Psoas muscle (tissue), 8 donors: ENCODE results near the gene FRS3. TPM values are rescaled to one million over a fixed set of nuclear protein-coding genes. Genes with fewer than 3 reads are reported as not detected.

Experiments used
- ATAC-seq, 4 donors: fragments of 200-7000 bp; cut with Tn5 transposase; one replicate each; pipeline ENCODE4 v1.9.1; 2020; ENCODE audit warnings: moderate library complexity in 3 of 4, mild to moderate bottlenecking in 2 of 4
- DNase-seq, 2 donors: peaks; one replicate each; pipeline ENCODE4 v3.0.0-alpha.2; 2020
- H3K27ac ChIP-seq: fragments of 200-600 bp; one replicate; pipeline ENCODE4 v1.8.0; 2022
- H3K27me3 ChIP-seq, 3 donors: fragments of 200-600 bp in 1 of 3; one replicate each; pipeline versions ENCODE4 v1.6.1 to v1.8.0; 2013 to 2022; ENCODE audit warnings: low read length in 2 of 3, mild to moderate bottlenecking in 2 of 3, moderate library complexity in 1 of 3; ENCODE audit not compliant: insufficient read depth in 3 of 3
- H3K36me3 ChIP-seq, 2 donors: fragments of 200-600 bp in 1 of 2; one replicate each; pipeline versions ENCODE4 v1.6.1 to v1.8.0; 2013 to 2022; ENCODE audit warnings: low read depth in 1 of 2, mild to moderate bottlenecking in 1 of 2, moderate library complexity in 1 of 2; ENCODE audit not compliant: insufficient read depth in 1 of 2
- H3K4me1 ChIP-seq: fragments of 200-600 bp; one replicate; pipeline ENCODE4 v1.8.0; 2022
- H3K4me3 ChIP-seq: fragments of 200-600 bp; one replicate; pipeline ENCODE4 v1.8.0; 2022; ENCODE audit warnings: mild to moderate bottlenecking
- H3K9me3 ChIP-seq: fragments of 200-600 bp; one replicate; pipeline ENCODE4 v1.8.0; 2022
- CTCF ChIP-seq: fragments of 200-600 bp; IDR thresholded peaks from one replicate; pipeline ENCODE4 v1.8.0; 2022; ENCODE audit warnings: antibody characterized with exemption
- WGBS, 3 donors: extraction: QIAGEN DNeasy Blood & Tissue Kit; methylation state at CpG; one replicate each; pipeline versions ENCODE4 v1.1.6 to v1.1.7; 2013; 5-methylcytosine and 5-hydroxymethylcytosine counted together
- intact Hi-C, 2 donors: fragments of 100-400 bp; cut with DNase I; formaldehyde crosslinking; loops; one replicate each; pipeline versions ENCODE4 v1.11.0 to v1.14.2; 2022
- polyA plus RNA-seq, 3 donors: library from polyadenylated mRNA; stranded (reverse); fragments of 200-250 nt; gene quantifications; one replicate each; pipeline ENCODE4 v1.2.3, GENCODE V29; 2013
- total RNA-seq, 4 donors: library from RNA; stranded (reverse); fragmentation: NEBNext Ultra II Directional in 2 of 4; extraction: Animal tissue kit (Norgen Biotek cat#: 25700) in 2 of 4; gene quantifications; one replicate each; pipeline versions ENCODE4 v1.2.1 to v1.2.4, GENCODE V29; 2021 to 2023
- donor health status: healthy with polysubstance abuse.
- donor health status: DM: no; HTN: no; CAD: no; lungs with moderate emphysema.
- donor health status: Bipolar disorder and iron deficiency.
- donor health status: healthy.
- donor health status: DM: yes; HTN: yes; CAD: no.
- donor health status: DM: no; HTN: no; CAD: no.
- donor health status: DM: no; HTN: no; CAD: no.
- donor health status: DM: yes; HTN: yes; CAD: no.

Gene FRS3
- total and polyA plus RNA-seq, 7 donors, result 4.0 to 6.8 (median 5.4) TPM

GRCh38 chr6:41724228-41724580 is 55.5 kb downstream of the FRS3 start:
- Histone ChIP-seq H3K4me1 (peaks cover 99% of the 10 kb centered on the region), H3K27ac (peak overlapping the region; percentile 79), H3K27me3 (no peaks in the 10 kb centered on the region), H3K4me3 (peak overlapping the region; percentile 49), H3K36me3 (no peaks in the 10 kb centered on the region), H3K9me3 (no peaks in the 10 kb centered on the region)
- TF ChIP-seq CTCF, result no peak
- WGBS, 3 donors, result 25 to 60% (median 31%) methylated on average over 7 of the region's 7 CpGs
- intact Hi-C loops, result no loop called here
- ATAC-seq (no peak), DNase-seq (peak in 1 of 2 donors; percentile 48)

- no peak for TF ChIP-seq CTCF
- Histone ChIP-seq H3K9me3 (no peaks in the 10 kb centered on the region), H3K27me3 (no peaks in the 10 kb centered on the region), H3K27ac (peak overlapping the region; percentile 79), H3K4me3 (peak overlapping the region; percentile 49), H3K4me1 (peaks cover 99% of the 10 kb centered on the region), H3K36me3 (no peaks in the 10 kb centered on the region)
- DNase-seq (peak; percentile 84 to 92), ATAC-seq (peak; percentile 76 to 86 (median 82))
- intact Hi-C loops, result no loop called here
- 35 to 55% (median 37%) methylated on average over 20 to 21 of the region's 21 CpGs for WGBS, 3 donors
Measured at GRCh38 chr6:41723530-41724227, 56.0 kb downstream of the FRS3 start.

GRCh38 chr6:41722969-41723529 is 56.7 kb downstream of the FRS3 start:
- peak in 1 of 2 donors; percentile 41 for DNase-seq
- no peak for TF ChIP-seq CTCF
- Histone ChIP-seq H3K27ac (peak overlapping the region; percentile 79), H3K9me3 (no peaks in the 10 kb centered on the region), H3K4me1 (peaks cover 99% of the 10 kb centered on the region), H3K36me3 (no peaks in the 10 kb centered on the region), H3K27me3 (no peaks in the 10 kb centered on the region), H3K4me3 (peak overlapping the region; percentile 49)
- WGBS, 3 donors, result 44 to 57% (median 45%) methylated on average over 8 of the region's 8 CpGs
- ATAC-seq, result peak in 1 of 4 donors; percentile 23
- intact Hi-C loops, result no loop called here

- ATAC-seq (no peak), DNase-seq (no peak)
- no peaks in the 10 kb centered on the region for H3K27me3 ChIP-seq
- intact Hi-C loops, result no loop called here
- no peak overlapping the region for H3K4me3 ChIP-seq
- H3K27ac ChIP-seq, result peak overlapping the region; percentile 79
- 52 to 80% (median 58%) methylated on average over 3 of the region's 3 CpGs for WGBS, 3 donors
- no peaks in the 10 kb centered on the region for H3K36me3 ChIP-seq
- H3K4me1 ChIP-seq, result peaks cover 99% of the 10 kb centered on the region
- no peaks in the 10 kb centered on the region for H3K9me3 ChIP-seq
- TF ChIP-seq CTCF, result no peak
Measured at GRCh38 chr6:41721414-41721813, 58.3 kb downstream of the FRS3 start.
